ENCODE results near the gene VRTN.

VRTN gene

GRCh38 chr14:74400031-74400685 lies 51.9 kb downstream of the VRTN start:
- H3K9ac ChIP-seq: no peak overlapping the region
- TF ChIP-seq CTCF (conservative IDR thresholded peaks at IDR 0.05; ENCODE audit: low read depth, low read length): no peak
- peaks cover 26% of the 10 kb centered on the region for H3K4me1 ChIP-seq (ENCODE audit: low read depth, poor library complexity, severe bottlenecking)
- no peak overlapping the region for H3K27ac ChIP-seq
- H2AFZ ChIP-seq (ENCODE audit: low read depth): no peak overlapping the region
- H3K27me3 ChIP-seq (ENCODE audit: insufficient read depth, low read depth): no peaks in the 10 kb centered on the region
- H4K20me1 ChIP-seq (ENCODE audit: insufficient read depth): no peaks in the 10 kb centered on the region
- H3K4me2 ChIP-seq: no peak overlapping the region
- no peaks in the 10 kb centered on the region for H3K36me3 ChIP-seq (ENCODE audit: insufficient read depth)
- H3K4me3 ChIP-seq (IDR thresholded peaks at IDR 0.05; ENCODE audit: insufficient read depth, low read depth, low read length): no peak overlapping the region
- H3K79me2 ChIP-seq (ENCODE audit: insufficient read depth, low read depth): no peaks in the 10 kb centered on the region

GRCh38 chr14:74400919-74401503 lies 52.7 kb downstream of the VRTN start:
- Histone ChIP-seq H3K79me2 (ENCODE audit: insufficient read depth, low read depth) (no peaks in the 10 kb centered on the region), H3K27me3 (ENCODE audit: insufficient read depth, low read depth) (no peaks in the 10 kb centered on the region), H3K4me3 (IDR thresholded peaks at IDR 0.05; ENCODE audit: insufficient read depth, low read depth, low read length) (no peak overlapping the region), H3K27ac (peak overlapping the region; percentile 77), H4K20me1 (ENCODE audit: insufficient read depth) (no peaks in the 10 kb centered on the region), H2AFZ (ENCODE audit: low read depth) (peak overlapping the region; percentile 85), H3K4me1 (ENCODE audit: low read depth, poor library complexity, severe bottlenecking) (peaks cover 26% of the 10 kb centered on the region), H3K9ac (peak overlapping the region; percentile 56; the same call in 1 of the 2 replicates), H3K36me3 (ENCODE audit: insufficient read depth) (no peaks in the 10 kb centered on the region), H3K4me2 (peak overlapping the region; percentile 86; the same call in 1 of the 2 replicates)
- no peak for TF ChIP-seq CTCF (conservative IDR thresholded peaks at IDR 0.05; ENCODE audit: low read depth, low read length)

GRCh38 chr14:74401504-74402241 lies 53.4 kb downstream of the VRTN start:
- no peaks in the 10 kb centered on the region for H3K27me3 ChIP-seq (ENCODE audit: insufficient read depth, low read depth)
- peak overlapping the region; percentile 56 for H3K9ac ChIP-seq

More at GRCh38 chr14:74401504-74402241, 53.4 kb downstream of the VRTN start:
- TF ChIP-seq CTCF (conservative IDR thresholded peaks at IDR 0.05; ENCODE audit: low read depth, low read length): no peak
- Histone ChIP-seq H3K79me2 (ENCODE audit: insufficient read depth, low read depth) (no peaks in the 10 kb centered on the region), H3K27ac (peak overlapping the region; percentile 77), H3K4me2 (peak overlapping the region; percentile 86), H3K36me3 (ENCODE audit: insufficient read depth) (no peaks in the 10 kb centered on the region), H2AFZ (ENCODE audit: low read depth) (peak overlapping the region; percentile 85), H3K4me3 (IDR thresholded peaks at IDR 0.05; ENCODE audit: insufficient read depth, low read depth, low read length) (no peak overlapping the region), H4K20me1 (ENCODE audit: insufficient read depth) (no peaks in the 10 kb centered on the region), H3K4me1 (ENCODE audit: low read depth, poor library complexity, severe bottlenecking) (peaks cover 26% of the 10 kb centered on the region)

All from KMS-11 (cell line).